Neural progenitor cell (in vitro differentiated cells): ENCODE measurements around the gene ELMO1. TPM values are rescaled to one million over a fixed set of nuclear protein-coding genes. Genes with fewer than 3 reads are reported as not detected.
A peak's percentile ranks its signal among the peaks of the same experiment; 100 is the strongest.

Experiments
- DNase-seq: peaks from one replicate; pipeline ENCODE4 v3.0.0-alpha.2; 2016; ENCODE audit warnings: low spot score
- H2AFZ ChIP-seq: fragments of 200-600 bp; sonication (generic); replicated peaks from 2 replicates; pipeline ENCODE4 v1.6.1; 2016; ENCODE audit warnings: antibody characterized with exemption
- H3F3A ChIP-seq: fragments of 200-600 bp; sonication (generic); 2 replicates; pipeline ENCODE4 v1.6.1; 2016; ENCODE audit warnings: antibody characterized with exemption, low read depth
- H3K27ac ChIP-seq: fragments of 200-600 bp; sonication (generic); 2 replicates; pipeline ENCODE4 v1.5.1; 2016; ENCODE audit warnings: mild to moderate bottlenecking
- H3K27me3 ChIP-seq: fragments of 200-600 bp; sonication (generic); 2 replicates; pipeline ENCODE4 v1.6.1; 2016; ENCODE audit warnings: mild to moderate bottlenecking, moderate library complexity
- H3K36me3 ChIP-seq: fragments of 200-600 bp; sonication (generic); 2 replicates; pipeline ENCODE4 v1.5.1; 2016
- H3K4me1 ChIP-seq: fragments of 200-600 bp; sonication (generic); 2 replicates; pipeline ENCODE4 v1.6.1; 2016; ENCODE audit warnings: mixed run types
- H3K4me2 ChIP-seq: fragments of 200-600 bp; sonication (generic); 2 replicates; pipeline ENCODE4 v1.6.1; 2016
- H3K4me3 ChIP-seq: fragments of 200-600 bp; sonication (generic); 2 replicates; pipeline ENCODE4 v1.5.1; 2016
- H3K79me2 ChIP-seq: fragments of 200-600 bp; sonication (generic); 2 replicates; pipeline ENCODE4 v1.6.1; 2016; ENCODE audit warnings: low read depth
- H3K9ac ChIP-seq: fragments of 200-600 bp; sonication (generic); 2 replicates; pipeline ENCODE4 v1.6.1; 2016
- H3K9me3 ChIP-seq: fragments of 200-600 bp; sonication (generic); 2 replicates; pipeline ENCODE4 v1.5.1; 2016; ENCODE audit warnings: low read depth
- H4K20me1 ChIP-seq: fragments of 200-600 bp; sonication (generic); 2 replicates; pipeline ENCODE4 v1.6.1; 2016; ENCODE audit warnings: low read depth
- H3K27ac Mint-ChIP-seq: 3 replicates; pipeline ENCODE4 v1.8.0; 2021; ENCODE audit warnings: mixed read lengths
- H3K27me3 Mint-ChIP-seq: 2 replicates; pipeline ENCODE4 v1.8.0; 2022; ENCODE audit warnings: low read depth, mild to moderate bottlenecking, inconsistent platforms, moderate library complexity, mixed read lengths; ENCODE audit not compliant: insufficient read depth
- H3K36me3 Mint-ChIP-seq: 3 replicates; pipeline ENCODE4 v1.8.0; 2021; ENCODE audit warnings: mixed read lengths
- H3K4me1 Mint-ChIP-seq: 3 replicates; pipeline ENCODE4 v1.8.0; 2021; ENCODE audit warnings: mixed read lengths
- H3K4me3 Mint-ChIP-seq: 3 replicates; pipeline ENCODE4 v1.8.0; 2021; ENCODE audit warnings: mild to moderate bottlenecking, moderate library complexity, mixed read lengths
- H3K9me3 Mint-ChIP-seq: 3 replicates; pipeline ENCODE4 v1.8.0; 2020; ENCODE audit warnings: mixed read lengths
- EZH2 ChIP-seq: fragments of 200-600 bp; sonication (generic); IDR thresholded peaks from 2 replicates; pipeline ENCODE4 v1.6.1; 2017; ENCODE audit warnings: antibody characterized with exemption, mild to moderate bottlenecking, moderate library complexity
- EZH2phosphoT487 ChIP-seq: fragments of 200-600 bp; sonication (generic); IDR thresholded peaks from 2 replicates; pipeline ENCODE4 v1.6.1; 2017; ENCODE audit warnings: antibody characterized with exemption
- total RNA-seq: library from RNA; depleted of rRNA; stranded (reverse); fragments of >200 nt; gene quantifications from 2 replicates; pipeline ENCODE4 v1.2.3, GENCODE V29; 2015; ENCODE audit warnings: low replicate concordance
- TF ChIP-seq, protein P1 (sequence below): fragments of 200-600 bp; sonication (generic); IDR thresholded peaks from 2 replicates; pipeline ENCODE4 v1.5.1; 2017; ENCODE audit warnings: antibody characterized with exemption, mild to moderate bottlenecking

ELMO1 gene
- total RNA-seq, 1 donor from 2014 or later = 22.0 TPM

DNA sequence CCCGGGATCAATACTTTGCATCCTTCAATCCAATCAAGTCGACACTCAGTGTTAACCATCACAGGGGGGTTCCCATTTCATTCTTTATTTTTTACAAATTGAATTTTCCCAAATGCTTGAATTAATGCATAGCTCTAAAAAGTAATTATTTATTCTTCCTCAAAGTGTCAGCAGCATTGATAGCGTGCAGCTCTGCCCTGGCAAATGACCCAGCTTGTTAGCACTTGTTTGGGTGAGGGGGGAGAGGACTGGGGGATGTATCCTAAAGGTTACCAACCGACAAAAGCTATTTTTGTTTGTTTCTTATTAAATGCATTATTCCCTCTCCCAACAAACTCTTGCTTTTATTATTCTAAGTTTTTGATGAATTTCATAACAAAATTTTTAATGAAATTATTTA is 27.0 kb upstream of the ELMO1 start:
- no peaks in the 10 kb centered on the region for H4K20me1 ChIP-seq
- H3K9me3 ChIP-seq = no peaks in the 10 kb centered on the region
- Mint-ChIP-seq H3K9me3 (no peaks in the 10 kb centered on the region), H3K27ac (no peak overlapping the region), H3K27me3 (peaks cover 2% of the 10 kb centered on the region), H3K4me3 (no peak overlapping the region), H3K36me3 (no peaks in the 10 kb centered on the region), H3K4me1 (no peaks in the 10 kb centered on the region)
- no peaks in the 10 kb centered on the region for H3K79me2 ChIP-seq
- no peak overlapping the region for H3K4me3 ChIP-seq
- H3K9ac ChIP-seq = no peak overlapping the region
- no peaks in the 10 kb centered on the region for H3K4me1 ChIP-seq
- no peaks in the 10 kb centered on the region for H3K36me3 ChIP-seq
- H3K27me3 ChIP-seq = no peaks in the 10 kb centered on the region
- H2AFZ ChIP-seq = no peak overlapping the region
- no peak overlapping the region for H3K4me2 ChIP-seq
- H3K27ac ChIP-seq = no peak overlapping the region
- no peaks in the 10 kb centered on the region for H3F3A ChIP-seq
- TF ChIP-seq EZH2 = no peak
- TF ChIP-seq EZH2phosphoT487 = no peak
- TF ChIP-seq, protein P1, sequence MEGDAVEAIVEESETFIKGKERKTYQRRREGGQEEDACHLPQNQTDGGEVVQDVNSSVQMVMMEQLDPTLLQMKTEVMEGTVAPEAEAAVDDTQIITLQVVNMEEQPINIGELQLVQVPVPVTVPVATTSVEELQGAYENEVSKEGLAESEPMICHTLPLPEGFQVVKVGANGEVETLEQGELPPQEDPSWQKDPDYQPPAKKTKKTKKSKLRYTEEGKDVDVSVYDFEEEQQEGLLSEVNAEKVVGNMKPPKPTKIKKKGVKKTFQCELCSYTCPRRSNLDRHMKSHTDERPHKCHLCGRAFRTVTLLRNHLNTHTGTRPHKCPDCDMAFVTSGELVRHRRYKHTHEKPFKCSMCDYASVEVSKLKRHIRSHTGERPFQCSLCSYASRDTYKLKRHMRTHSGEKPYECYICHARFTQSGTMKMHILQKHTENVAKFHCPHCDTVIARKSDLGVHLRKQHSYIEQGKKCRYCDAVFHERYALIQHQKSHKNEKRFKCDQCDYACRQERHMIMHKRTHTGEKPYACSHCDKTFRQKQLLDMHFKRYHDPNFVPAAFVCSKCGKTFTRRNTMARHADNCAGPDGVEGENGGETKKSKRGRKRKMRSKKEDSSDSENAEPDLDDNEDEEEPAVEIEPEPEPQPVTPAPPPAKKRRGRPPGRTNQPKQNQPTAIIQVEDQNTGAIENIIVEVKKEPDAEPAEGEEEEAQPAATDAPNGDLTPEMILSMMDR = no peak
- no peak for DNase-seq

DNA sequence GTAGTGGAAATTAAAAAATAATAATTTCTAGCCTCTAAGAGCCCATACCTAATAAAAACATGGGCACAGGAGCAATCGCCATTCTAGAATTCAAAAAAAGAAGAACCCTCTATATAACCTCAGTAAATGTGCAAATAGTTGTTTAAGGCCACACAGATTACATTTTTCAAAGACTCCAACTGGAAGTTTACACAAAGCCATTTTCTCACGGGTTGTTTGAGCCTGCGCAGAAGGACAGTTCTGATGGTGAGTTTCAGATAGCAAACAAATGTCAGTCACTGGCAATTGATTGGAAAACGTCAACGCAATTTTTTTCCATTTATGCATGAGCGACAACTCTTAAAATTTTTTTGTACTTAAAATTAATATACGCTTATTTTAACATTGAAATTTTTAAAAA is 23.0 kb upstream of the ELMO1 start:
- Histone ChIP-seq H3K4me2 (no peak overlapping the region), H3K4me1 (no peaks in the 10 kb centered on the region), H2AFZ (no peak overlapping the region), H3K27me3 (no peaks in the 10 kb centered on the region), H3K36me3 (no peaks in the 10 kb centered on the region), H3K9me3 (no peaks in the 10 kb centered on the region), H3K9ac (no peak overlapping the region), H3K79me2 (no peaks in the 10 kb centered on the region), H3K27ac (no peak overlapping the region), H3F3A (no peaks in the 10 kb centered on the region), H4K20me1 (no peaks in the 10 kb centered on the region), H3K4me3 (no peak overlapping the region)
- no peaks in the 10 kb centered on the region for H3K36me3 Mint-ChIP-seq
- no peaks in the 10 kb centered on the region for H3K27me3 Mint-ChIP-seq
- H3K4me3 Mint-ChIP-seq = no peak overlapping the region
- DNase-seq = no peak
- H3K27ac Mint-ChIP-seq = no peak overlapping the region
- no peaks in the 10 kb centered on the region for H3K9me3 Mint-ChIP-seq
- H3K4me1 Mint-ChIP-seq = no peaks in the 10 kb centered on the region
- TF ChIP-seq EZH2 (no peak), EZH2phosphoT487 (no peak)
- TF ChIP-seq, protein P1 = no peak

DNA sequence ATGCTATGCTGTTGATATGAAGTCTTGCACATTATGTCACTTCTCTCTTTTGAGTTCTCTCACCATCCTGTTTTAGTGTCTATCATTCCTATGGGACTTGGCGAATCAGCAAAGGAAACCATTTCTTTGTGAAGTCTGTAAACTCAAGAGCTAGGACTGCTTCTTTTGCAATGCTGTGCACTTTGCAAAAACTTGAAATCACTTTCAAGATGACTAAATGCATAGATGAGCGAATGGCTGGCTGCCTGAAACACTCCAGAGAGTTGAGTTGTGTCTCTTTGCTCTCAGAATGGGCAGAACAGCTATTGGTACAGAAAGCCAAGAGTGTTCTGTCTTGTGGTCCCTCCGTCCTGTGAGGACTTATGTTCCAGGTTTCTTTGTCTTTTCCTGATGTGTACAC is 18.3 kb upstream of the ELMO1 start:
- Histone ChIP-seq H3K36me3 (no peaks in the 10 kb centered on the region), H3K4me1 (no peaks in the 10 kb centered on the region), H3K4me3 (no peak overlapping the region), H2AFZ (peak overlapping the region; percentile 35), H3K79me2 (no peaks in the 10 kb centered on the region), H3F3A (no peaks in the 10 kb centered on the region), H3K27ac (no peak overlapping the region), H3K9ac (no peak overlapping the region), H4K20me1 (no peaks in the 10 kb centered on the region), H3K27me3 (no peaks in the 10 kb centered on the region), H3K9me3 (no peaks in the 10 kb centered on the region), H3K4me2 (no peak overlapping the region)
- Mint-ChIP-seq H3K36me3 (no peaks in the 10 kb centered on the region), H3K4me1 (no peaks in the 10 kb centered on the region), H3K4me3 (no peak overlapping the region), H3K9me3 (no peaks in the 10 kb centered on the region), H3K27ac (no peak overlapping the region), H3K27me3 (no peaks in the 10 kb centered on the region)
- DNase-seq = no peak
- TF ChIP-seq EZH2 = no peak
- TF ChIP-seq, protein P1 = no peak
- no peak for TF ChIP-seq EZH2phosphoT487
